Measurements from ENCODE around the gene PHF2. TPM values are rescaled to one million over a fixed set of nuclear protein-coding genes. Genes with fewer than 3 reads are reported as not detected.

The PHF2 gene
- total and polyA plus RNA-seq, 2 of the 8 experiments (the other 6 are each of a cell fraction or from before 2014, with no cell fraction given), result 3.4 to 9.4 TPM

- TF ChIP-seq BACH1 (IDR thresholded peaks at IDR 0.05; ENCODE audit: low read length), result no peak
- no peak for TF ChIP-seq BRCA1 (IDR thresholded peaks at IDR 0.05; ENCODE audit: low read depth, low read length)
- TF ChIP-seq CHD1 (IDR thresholded peaks at IDR 0.05; ENCODE audit: low read depth, low read length), result no peak
- TF ChIP-seq NANOG (IDR thresholded peaks at IDR 0.05; ENCODE audit: insufficient read depth, low read depth, low read length, poor library complexity, severe bottlenecking), result no peak
- no peak for TF ChIP-seq POLR2AphosphoS5 (IDR thresholded peaks at IDR 0.05; ENCODE audit: low read depth, low read length)
- no peak for TF ChIP-seq KDM5A (IDR thresholded peaks at IDR 0.05; ENCODE audit: low read length)
- no peak for TF ChIP-seq POLR2A (IDR thresholded peaks at IDR 0.05; ENCODE audit: control extremely low read depth in 1 of 2, low read depth in 2 of 2, low read length in 2 of 2)
Observed at GRCh38 chr9:93652604-93653592, 76.5 kb downstream of the PHF2 start (continued).

All from H1 (cell line).